ENCODE measurements around the gene C2orf92. TPM values are rescaled to one million over a fixed set of nuclear protein-coding genes. Genes with fewer than 3 reads are reported as not detected.
A peak's percentile ranks its signal among the peaks of the same experiment; 100 is the strongest.

Gene C2orf92
- total and polyA plus RNA-seq, 5 donors: 3.8 to 8.3 (median 5.1) TPM

DNA sequence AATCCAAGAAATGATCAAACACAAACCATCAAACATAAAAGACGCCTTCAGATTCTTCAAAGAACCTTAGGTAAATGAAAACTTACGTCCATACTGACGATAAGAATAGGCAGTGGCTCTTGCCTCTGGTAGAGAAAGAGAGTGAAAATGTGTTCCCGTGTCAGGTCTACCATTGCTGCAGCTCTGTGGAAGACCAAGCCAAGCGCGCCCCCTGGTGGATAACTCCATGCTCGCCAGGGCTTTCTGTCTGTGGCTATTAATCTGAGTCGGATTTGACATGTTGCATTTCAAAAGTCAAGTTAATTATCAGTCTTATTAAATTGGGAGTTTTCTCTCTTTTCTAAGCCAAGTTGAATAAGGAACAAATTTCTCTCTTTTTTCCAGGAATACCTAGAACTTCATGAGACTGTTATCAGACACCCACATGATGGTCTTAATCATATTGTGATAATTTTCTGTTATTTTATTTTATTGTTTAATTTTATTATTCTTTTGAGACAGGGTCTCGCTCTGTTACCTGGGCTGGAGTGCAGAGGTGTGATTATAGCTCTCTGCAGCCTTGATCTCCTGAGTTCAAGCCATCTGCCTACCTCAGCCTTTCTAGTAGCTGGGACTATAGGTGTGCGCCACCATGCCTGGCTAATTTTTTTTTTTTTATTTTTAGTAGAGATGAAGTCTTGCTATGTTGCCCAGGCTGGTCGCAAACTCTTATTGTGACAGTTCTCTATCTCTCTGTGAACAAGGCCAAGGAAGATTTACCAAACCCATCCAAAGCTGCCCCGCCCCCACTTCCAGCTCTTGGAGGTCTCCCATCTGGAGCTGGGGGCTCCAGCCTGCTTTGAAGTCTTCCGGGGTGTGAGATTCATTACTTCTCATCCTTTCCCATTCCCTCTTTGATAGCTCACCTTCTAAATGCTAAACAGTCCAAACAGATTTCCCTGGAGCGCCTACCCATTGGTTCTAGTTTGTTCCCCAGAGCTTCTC lies 28.0 kb downstream of the C2orf92 start:
- WGBS: 28% methylated on average over 14 of the region's 14 CpGs
- H3K27me3 ChIP-seq (ENCODE audit: control insufficient read depth, insufficient read depth): no peaks in the 10 kb centered on the region
- intact Hi-C loops (cut with DNase I): loop anchor here (5.0 to 10.0 kb wide), 2 partner anchors 103 to 105 kb away; no protein-coding TSS in a partner anchor
- DNase-seq: peak; percentile 87 to 97 (median 95)
- ATAC-seq: peak; percentile 89 to 90
- H3K4me3 ChIP-seq (ENCODE audit: low read length): no peak overlapping the region
- no peak overlapping the region for H3K27ac ChIP-seq (ENCODE audit: low read length)
- no peaks in the 10 kb centered on the region for H3K4me1 ChIP-seq (ENCODE audit: control insufficient read depth, insufficient read depth, low read length)
- no peaks in the 10 kb centered on the region for H3K9me3 ChIP-seq (ENCODE audit: control insufficient read depth, low read length)

DNA sequence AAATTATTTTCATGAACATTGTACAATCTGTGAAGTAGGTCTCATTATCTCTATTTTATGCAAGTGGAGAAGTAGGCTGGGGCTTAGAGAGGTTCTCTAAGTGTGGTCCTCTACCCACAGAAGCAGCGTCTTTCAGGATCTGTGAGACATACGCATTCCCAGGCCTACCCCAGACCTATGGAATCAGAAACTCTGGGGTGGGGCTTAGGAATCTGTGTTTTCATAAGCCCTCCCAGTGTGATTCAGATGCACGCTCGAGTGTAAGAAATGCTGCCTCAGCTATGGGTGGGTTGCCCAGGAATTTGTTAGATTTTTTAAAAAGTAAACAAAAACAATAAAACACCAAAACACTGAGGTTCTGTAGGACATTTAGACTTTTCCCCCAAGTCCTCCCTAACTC lies 29.0 kb downstream of the C2orf92 start:
- DNase-seq: no peak
- intact Hi-C loops (cut with DNase I): loop anchor here (5.0 to 10.0 kb wide), 2 partner anchors 104 to 106 kb away; no protein-coding TSS in a partner anchor
- no peaks in the 10 kb centered on the region for H3K4me1 ChIP-seq (ENCODE audit: control insufficient read depth, insufficient read depth, low read length)
- no peak overlapping the region for H3K27ac ChIP-seq (ENCODE audit: low read length)
- no peak overlapping the region for H3K4me3 ChIP-seq (ENCODE audit: low read length)
- WGBS: 87% methylated on average over 4 of the region's 4 CpGs
- no peaks in the 10 kb centered on the region for H3K27me3 ChIP-seq (ENCODE audit: control insufficient read depth, insufficient read depth)
- no peaks in the 10 kb centered on the region for H3K9me3 ChIP-seq (ENCODE audit: control insufficient read depth, low read length)
- no peak for ATAC-seq

- no peaks in the 10 kb centered on the region for H3K9me3 ChIP-seq (ENCODE audit: control insufficient read depth, low read length)
- no peak overlapping the region for H3K27ac ChIP-seq (ENCODE audit: low read length)
- H3K4me1 ChIP-seq (ENCODE audit: control insufficient read depth, insufficient read depth, low read length): no peaks in the 10 kb centered on the region
- no peak overlapping the region for H3K4me3 ChIP-seq (ENCODE audit: low read length)
- intact Hi-C loops (cut with DNase I): loop anchor here (5.0 to 10.0 kb wide), 4 partner anchors 105 to 687 kb away; no protein-coding TSS in a partner anchor
- H3K27me3 ChIP-seq (ENCODE audit: control insufficient read depth, insufficient read depth): no peaks in the 10 kb centered on the region
- WGBS: 60% methylated on average over 11 of the region's 11 CpGs
- ATAC-seq: peak; percentile 74 to 83
- peak in 2 of 3 donors; percentile 70 to 74 for DNase-seq
Observed at GRCh38 chr2:97699765-97700444, 30.4 kb downstream of the C2orf92 start.

DNA sequence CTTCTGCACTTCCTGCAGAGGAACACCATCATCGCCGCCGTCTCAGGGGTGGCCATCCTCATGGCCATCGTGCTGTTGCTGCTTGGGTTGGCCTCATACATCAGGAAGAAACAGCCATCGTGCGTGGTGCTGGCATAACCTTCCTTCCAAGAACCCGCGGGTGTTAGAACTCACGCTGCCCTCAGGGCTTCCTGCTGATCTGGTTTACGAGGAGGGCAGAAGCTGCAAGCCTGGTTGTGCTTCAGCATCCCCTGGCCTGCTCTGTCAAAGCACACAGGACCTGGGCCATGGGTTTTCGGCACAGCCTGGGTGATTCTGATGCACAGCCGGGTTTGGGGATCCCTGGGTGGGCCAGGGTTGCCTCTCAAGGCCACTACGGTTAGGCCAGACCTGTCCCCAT lies 31.7 kb downstream of the C2orf92 start:
- no peak for DNase-seq
- ATAC-seq: no peak
- WGBS: 79% methylated on average over 13 of the region's 13 CpGs
- Histone ChIP-seq H3K9me3 (ENCODE audit: control insufficient read depth, low read length) (no peaks in the 10 kb centered on the region), H3K27me3 (ENCODE audit: control insufficient read depth, insufficient read depth) (no peaks in the 10 kb centered on the region), H3K27ac (ENCODE audit: low read length) (no peak overlapping the region), H3K4me3 (ENCODE audit: low read length) (no peak overlapping the region), H3K4me1 (ENCODE audit: control insufficient read depth, insufficient read depth, low read length) (no peaks in the 10 kb centered on the region)
- intact Hi-C loops (cut with DNase I): loop anchor here in 3 of 4 donors (5.0 to 10.0 kb wide), 2 partner anchors 684 to 686 kb away; no protein-coding TSS in a partner anchor

- DNase-seq (no peak), ATAC-seq (no peak)
- 91% methylated on average over 6 of the region's 6 CpGs for WGBS
- H3K9me3 ChIP-seq (ENCODE audit: control insufficient read depth, low read length): no peaks in the 10 kb centered on the region
- no peaks in the 10 kb centered on the region for H3K27me3 ChIP-seq (ENCODE audit: control insufficient read depth, insufficient read depth)
- no peak overlapping the region for H3K27ac ChIP-seq (ENCODE audit: low read length)
- no peaks in the 10 kb centered on the region for H3K4me1 ChIP-seq (ENCODE audit: control insufficient read depth, insufficient read depth, low read length)
- intact Hi-C loops (cut with DNase I): loop anchor here in 3 of 4 donors (5.0 to 10.0 kb wide), 2 partner anchors 683 to 685 kb away; no protein-coding TSS in a partner anchor
- H3K4me3 ChIP-seq (ENCODE audit: low read length): no peak overlapping the region
Observed at GRCh38 chr2:97701851-97702465, 32.4 kb downstream of the C2orf92 start.

- Histone ChIP-seq H3K9me3 (ENCODE audit: control insufficient read depth, low read length) (no peaks in the 10 kb centered on the region), H3K4me3 (ENCODE audit: low read length) (no peak overlapping the region), H3K27ac (ENCODE audit: low read length) (no peak overlapping the region), H3K4me1 (ENCODE audit: control insufficient read depth, insufficient read depth, low read length) (no peaks in the 10 kb centered on the region), H3K27me3 (ENCODE audit: control insufficient read depth, insufficient read depth) (no peaks in the 10 kb centered on the region)
- no peak for DNase-seq
- ATAC-seq: no peak
- intact Hi-C loops (cut with DNase I): loop anchor here in 3 of 4 donors (5.0 to 10.0 kb wide), 2 partner anchors 682 to 684 kb away; no protein-coding TSS in a partner anchor
- 94% methylated on average over 19 of the region's 19 CpGs for WGBS
Observed at GRCh38 chr2:97702731-97703470, 33.4 kb downstream of the C2orf92 start.

DNA sequence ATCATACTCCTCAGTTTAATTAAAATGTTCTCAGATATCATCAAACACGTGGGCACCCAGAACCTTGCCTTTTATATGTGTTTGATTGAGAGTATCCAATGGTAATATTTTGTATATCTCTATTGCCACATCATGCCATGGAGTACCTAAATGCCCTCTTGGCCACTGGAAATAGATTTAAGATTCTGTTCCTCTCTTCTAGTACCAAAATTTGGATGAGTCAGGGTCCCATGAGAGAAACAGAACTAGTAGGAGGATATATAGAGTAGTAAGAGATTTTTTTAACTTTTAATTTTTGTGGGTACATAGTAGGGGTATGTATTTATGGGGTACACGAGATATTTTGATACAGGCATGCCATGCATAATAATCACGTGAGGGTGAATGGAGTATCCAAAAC lies 34.2 kb downstream of the C2orf92 start:
- H3K27ac ChIP-seq (ENCODE audit: low read length): no peak overlapping the region
- no peak overlapping the region for H3K4me3 ChIP-seq (ENCODE audit: low read length)
- H3K9me3 ChIP-seq (ENCODE audit: control insufficient read depth, low read length): no peaks in the 10 kb centered on the region
- DNase-seq: no peak
- ATAC-seq: no peak
- 69% methylated on average over 3 of the region's 3 CpGs for WGBS
- no peaks in the 10 kb centered on the region for H3K4me1 ChIP-seq (ENCODE audit: control insufficient read depth, insufficient read depth, low read length)
- intact Hi-C loops (cut with DNase I): loop anchor here in 3 of 4 donors (5.0 to 10.0 kb wide), 2 partner anchors 681 to 684 kb away; no protein-coding TSS in a partner anchor
- no peaks in the 10 kb centered on the region for H3K27me3 ChIP-seq (ENCODE audit: control insufficient read depth, insufficient read depth)

DNA sequence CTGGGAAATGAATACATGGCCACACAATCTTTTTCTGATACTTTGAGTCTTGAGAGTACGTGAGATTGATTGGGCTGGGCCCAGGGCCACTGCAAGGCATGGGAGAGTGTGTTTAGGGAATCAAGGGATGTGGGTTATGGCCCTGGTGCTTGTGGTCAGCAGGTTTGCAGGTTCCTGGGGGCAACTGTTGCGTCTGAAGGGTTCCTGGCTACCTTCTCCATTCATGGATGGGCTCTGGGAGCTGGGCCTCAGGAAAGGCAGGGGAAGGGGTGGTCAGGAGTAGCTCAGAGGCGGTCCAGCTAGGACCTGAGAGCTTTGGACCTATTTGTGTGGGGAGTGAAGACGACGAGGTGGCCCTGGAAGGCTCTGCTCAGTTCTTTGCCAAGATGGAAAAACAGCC lies 35.5 kb downstream of the C2orf92 start:
- 91% methylated on average over 5 of the region's 5 CpGs for WGBS
- intact Hi-C loops (cut with DNase I): loop anchor here in 3 of 4 donors (5.0 to 10.0 kb wide), 2 partner anchors 680 to 682 kb away; no protein-coding TSS in a partner anchor
- Histone ChIP-seq H3K4me3 (ENCODE audit: low read length) (no peak overlapping the region), H3K27ac (ENCODE audit: low read length) (no peak overlapping the region), H3K9me3 (ENCODE audit: control insufficient read depth, low read length) (no peaks in the 10 kb centered on the region), H3K27me3 (ENCODE audit: control insufficient read depth, insufficient read depth) (no peaks in the 10 kb centered on the region), H3K4me1 (ENCODE audit: control insufficient read depth, insufficient read depth, low read length) (no peaks in the 10 kb centered on the region)
- ATAC-seq (no peak), DNase-seq (no peak)

DNA sequence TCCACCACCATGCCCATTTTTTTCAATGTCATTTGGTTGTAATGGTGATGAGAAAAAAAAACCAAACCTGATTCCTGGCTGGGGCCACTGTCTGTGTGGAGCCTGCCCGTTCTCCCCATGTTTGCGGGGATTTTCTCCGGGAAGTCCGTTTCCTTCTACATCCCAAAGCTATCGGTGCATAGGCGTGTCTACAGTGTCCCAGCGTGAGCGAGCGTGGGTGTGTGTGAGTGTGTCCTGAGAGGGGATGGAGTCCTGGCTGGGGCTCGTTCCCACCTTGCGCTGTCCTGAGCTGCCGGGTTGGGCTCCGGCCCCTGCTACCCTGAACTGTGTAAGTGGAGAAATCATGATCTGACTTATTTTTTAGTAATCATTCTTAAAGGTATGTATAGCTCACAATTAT lies 36.6 kb downstream of the C2orf92 start:
- no peaks in the 10 kb centered on the region for H3K9me3 ChIP-seq (ENCODE audit: control insufficient read depth, low read length)
- 96% methylated on average over 13 of the region's 13 CpGs for WGBS
- no peaks in the 10 kb centered on the region for H3K27me3 ChIP-seq (ENCODE audit: control insufficient read depth, insufficient read depth)
- DNase-seq: no peak
- intact Hi-C loops (cut with DNase I): loop anchor here in 2 of 4 donors (10.0 kb wide), 1 partner anchor 679 kb away; no protein-coding TSS in a partner anchor
- no peak overlapping the region for H3K27ac ChIP-seq (ENCODE audit: low read length)
- no peak overlapping the region for H3K4me3 ChIP-seq (ENCODE audit: low read length)
- H3K4me1 ChIP-seq (ENCODE audit: control insufficient read depth, insufficient read depth, low read length): no peaks in the 10 kb centered on the region
- ATAC-seq: no peak
